ENCODE measurements around the gene MUC5AC. TPM values are rescaled to one million over a fixed set of nuclear protein-coding genes. Genes with fewer than 3 reads are reported as not detected.

MUC5AC gene, protein sequence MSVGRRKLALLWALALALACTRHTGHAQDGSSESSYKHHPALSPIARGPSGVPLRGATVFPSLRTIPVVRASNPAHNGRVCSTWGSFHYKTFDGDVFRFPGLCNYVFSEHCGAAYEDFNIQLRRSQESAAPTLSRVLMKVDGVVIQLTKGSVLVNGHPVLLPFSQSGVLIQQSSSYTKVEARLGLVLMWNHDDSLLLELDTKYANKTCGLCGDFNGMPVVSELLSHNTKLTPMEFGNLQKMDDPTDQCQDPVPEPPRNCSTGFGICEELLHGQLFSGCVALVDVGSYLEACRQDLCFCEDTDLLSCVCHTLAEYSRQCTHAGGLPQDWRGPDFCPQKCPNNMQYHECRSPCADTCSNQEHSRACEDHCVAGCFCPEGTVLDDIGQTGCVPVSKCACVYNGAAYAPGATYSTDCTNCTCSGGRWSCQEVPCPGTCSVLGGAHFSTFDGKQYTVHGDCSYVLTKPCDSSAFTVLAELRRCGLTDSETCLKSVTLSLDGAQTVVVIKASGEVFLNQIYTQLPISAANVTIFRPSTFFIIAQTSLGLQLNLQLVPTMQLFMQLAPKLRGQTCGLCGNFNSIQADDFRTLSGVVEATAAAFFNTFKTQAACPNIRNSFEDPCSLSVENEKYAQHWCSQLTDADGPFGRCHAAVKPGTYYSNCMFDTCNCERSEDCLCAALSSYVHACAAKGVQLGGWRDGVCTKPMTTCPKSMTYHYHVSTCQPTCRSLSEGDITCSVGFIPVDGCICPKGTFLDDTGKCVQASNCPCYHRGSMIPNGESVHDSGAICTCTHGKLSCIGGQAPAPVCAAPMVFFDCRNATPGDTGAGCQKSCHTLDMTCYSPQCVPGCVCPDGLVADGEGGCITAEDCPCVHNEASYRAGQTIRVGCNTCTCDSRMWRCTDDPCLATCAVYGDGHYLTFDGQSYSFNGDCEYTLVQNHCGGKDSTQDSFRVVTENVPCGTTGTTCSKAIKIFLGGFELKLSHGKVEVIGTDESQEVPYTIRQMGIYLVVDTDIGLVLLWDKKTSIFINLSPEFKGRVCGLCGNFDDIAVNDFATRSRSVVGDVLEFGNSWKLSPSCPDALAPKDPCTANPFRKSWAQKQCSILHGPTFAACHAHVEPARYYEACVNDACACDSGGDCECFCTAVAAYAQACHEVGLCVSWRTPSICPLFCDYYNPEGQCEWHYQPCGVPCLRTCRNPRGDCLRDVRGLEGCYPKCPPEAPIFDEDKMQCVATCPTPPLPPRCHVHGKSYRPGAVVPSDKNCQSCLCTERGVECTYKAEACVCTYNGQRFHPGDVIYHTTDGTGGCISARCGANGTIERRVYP (N-terminal part only)
- total RNA-seq = not detected in 2 replicates

DNA sequence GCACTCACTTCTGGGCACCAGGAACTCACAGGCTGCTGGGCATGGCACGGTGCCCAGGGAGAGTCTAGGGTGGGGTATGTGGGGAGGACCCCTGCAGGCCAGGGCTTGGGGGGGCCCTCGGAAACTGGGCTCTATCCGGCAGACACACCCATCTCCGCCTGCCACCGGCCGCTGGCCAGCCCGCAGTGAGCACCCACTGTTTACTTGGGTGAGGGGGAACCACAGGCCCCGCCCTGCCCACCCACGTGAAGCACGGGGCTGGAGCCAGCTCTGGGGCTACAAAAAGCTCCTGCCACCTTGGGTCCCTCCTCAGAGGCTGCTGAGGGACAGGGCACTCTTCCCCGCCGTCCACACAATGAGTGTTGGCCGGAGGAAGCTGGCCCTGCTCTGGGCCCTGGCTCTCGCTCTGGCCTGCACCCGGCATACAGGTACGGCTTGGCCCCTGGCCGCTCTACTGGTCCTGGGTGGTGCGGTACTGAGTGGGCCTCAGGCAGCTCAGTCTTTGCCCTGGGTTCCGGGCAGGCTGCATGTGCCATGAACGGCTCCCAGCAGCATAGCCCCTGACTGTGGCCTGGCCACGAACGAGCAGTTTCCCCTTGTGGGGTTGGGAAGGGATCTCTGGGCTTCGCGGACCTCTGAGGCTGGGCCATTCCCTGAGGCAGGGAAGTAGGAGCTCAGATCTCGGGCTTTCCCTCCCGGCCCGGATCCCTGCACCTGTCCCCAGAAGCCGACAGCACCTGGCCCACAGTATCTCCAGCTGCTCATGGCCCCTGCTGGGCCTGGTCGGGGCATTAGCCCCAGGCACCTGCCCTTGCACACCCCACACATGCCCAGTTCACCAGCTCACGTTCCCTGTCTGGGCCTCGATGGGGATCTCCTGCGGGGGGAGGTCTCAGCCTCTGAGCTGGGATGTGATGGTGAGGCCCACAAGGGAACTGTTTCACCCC is at the start of gene MUC5AC:
Gene MUC5AC, plus strand, starts transcription at position 309 of the 947 bp plus-strand sequence. Its CDS starts 47 bp downstream, at position 356.

DNA sequence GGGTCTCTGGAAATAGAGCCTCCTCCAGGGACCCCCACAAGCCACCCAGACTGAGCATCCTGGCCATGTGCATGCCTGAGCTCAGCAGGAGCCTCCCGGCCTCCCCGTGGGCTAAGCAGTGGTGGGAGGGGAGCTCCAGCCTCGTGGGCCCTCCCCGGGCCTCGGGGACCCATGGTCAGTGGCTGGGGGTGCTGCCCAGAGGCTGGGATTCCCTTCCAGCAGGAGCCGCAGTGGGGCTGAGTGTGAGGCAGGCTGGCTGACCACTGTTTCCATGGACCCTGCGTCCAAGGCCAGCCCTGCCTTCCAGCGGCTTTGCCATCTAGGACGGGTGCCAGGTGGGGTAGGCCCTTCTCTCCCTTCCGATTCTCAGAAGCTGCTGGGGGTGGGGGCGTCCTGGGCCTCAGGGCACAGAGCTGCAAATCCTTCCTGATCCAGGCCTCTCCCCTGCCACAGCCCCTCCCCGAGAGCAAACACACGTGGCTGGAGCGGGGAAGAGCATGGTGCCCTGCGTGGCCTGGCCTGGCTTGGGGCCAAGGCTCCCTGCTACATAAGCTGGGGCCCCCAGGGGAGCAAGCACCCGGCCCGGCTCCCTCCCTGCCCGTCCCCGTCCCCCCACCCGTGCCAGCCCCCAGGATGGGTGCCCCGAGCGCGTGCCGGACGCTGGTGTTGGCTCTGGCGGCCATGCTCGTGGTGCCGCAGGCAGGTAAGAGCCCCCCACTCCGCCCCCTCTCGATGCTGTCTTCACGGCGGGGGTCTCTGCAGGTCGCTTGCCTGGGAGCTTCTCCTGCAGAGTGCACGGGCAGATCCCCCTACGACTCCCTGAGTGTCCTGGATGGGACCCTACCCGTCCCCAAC is 65.0 kb downstream of the MUC5AC start, which contains the start of gene MUC5B:
Gene MUC5B, plus strand, starts transcription at position 576 of the 855 bp plus-strand sequence. Its CDS starts 58 bp downstream, at position 634.

Other genes with a start within 250 kb of the MUC5AC start
- gene CHID1, start 247.1 kb upstream of the MUC5AC start, total RNA-seq = 38.0 and 48.3 TPM in 2 replicates
- gene AP2A2, start 232.1 kb upstream of the MUC5AC start, total RNA-seq = 36.5 and 39.1 TPM in 2 replicates
- gene MUC6, start 121.2 kb upstream of the MUC5AC start, total RNA-seq = not detected in 2 replicates
- not detected in 2 replicates for gene MUC2, start 83.1 kb upstream of the MUC5AC start, total RNA-seq
- gene MUC5B, start 65.1 kb downstream of the MUC5AC start, total RNA-seq = not detected in 2 replicates
- gene TOLLIP, start 151.7 kb downstream of the MUC5AC start, total RNA-seq = 26.6 and 30.2 TPM in 2 replicates
- under 0.01 TPM in 1 of 2 replicates, not detected in the other for gene BRSK2, start 232.0 kb downstream of the MUC5AC start, total RNA-seq